Fibroblast of mammary gland (primary cell): ENCODE data around the gene BIN1.

Source experiments
- DNase-seq: peaks from one replicate; pipeline ENCODE4 v3.0.0-alpha.2; 2010; ENCODE audit warnings: low read depth
- H3K4me3 ChIP-seq: 2 replicates; pipeline ENCODE4 v1.5.1; 2011; ENCODE audit warnings: low read depth, mild to moderate bottlenecking, low read length, moderate library complexity; ENCODE audit not compliant: control insufficient read depth
- TF ChIP-seq, protein P1 (sequence below): conservative IDR thresholded peaks from 2 replicates; pipeline ENCODE4 v1.5.1; 2011; ENCODE audit warnings: low read depth, low read length, inconsistent platforms; ENCODE audit not compliant: control insufficient read depth, insufficient read depth

The BIN1 gene

DNA sequence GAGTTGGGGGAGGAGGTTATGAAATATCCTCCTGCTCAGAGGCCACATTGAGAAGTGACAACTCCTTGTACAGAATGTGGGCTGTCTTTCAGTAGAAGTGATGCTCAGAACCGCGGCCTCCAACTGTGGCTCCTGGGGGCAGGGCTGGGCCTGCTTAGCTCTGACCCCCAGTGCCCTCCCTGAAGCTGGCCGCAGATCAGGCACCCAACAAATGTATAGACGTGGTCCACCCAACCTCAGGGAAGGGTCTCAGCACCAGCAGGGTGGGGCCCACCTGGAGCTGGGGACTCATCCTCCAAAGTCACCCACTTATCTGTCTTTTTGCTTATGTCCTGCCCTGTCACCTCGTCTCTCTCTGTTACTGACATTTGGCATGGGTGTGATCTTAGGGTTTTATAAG is 11.1 kb upstream of the BIN1 start:
- no peak for DNase-seq
- TF ChIP-seq, protein P1, sequence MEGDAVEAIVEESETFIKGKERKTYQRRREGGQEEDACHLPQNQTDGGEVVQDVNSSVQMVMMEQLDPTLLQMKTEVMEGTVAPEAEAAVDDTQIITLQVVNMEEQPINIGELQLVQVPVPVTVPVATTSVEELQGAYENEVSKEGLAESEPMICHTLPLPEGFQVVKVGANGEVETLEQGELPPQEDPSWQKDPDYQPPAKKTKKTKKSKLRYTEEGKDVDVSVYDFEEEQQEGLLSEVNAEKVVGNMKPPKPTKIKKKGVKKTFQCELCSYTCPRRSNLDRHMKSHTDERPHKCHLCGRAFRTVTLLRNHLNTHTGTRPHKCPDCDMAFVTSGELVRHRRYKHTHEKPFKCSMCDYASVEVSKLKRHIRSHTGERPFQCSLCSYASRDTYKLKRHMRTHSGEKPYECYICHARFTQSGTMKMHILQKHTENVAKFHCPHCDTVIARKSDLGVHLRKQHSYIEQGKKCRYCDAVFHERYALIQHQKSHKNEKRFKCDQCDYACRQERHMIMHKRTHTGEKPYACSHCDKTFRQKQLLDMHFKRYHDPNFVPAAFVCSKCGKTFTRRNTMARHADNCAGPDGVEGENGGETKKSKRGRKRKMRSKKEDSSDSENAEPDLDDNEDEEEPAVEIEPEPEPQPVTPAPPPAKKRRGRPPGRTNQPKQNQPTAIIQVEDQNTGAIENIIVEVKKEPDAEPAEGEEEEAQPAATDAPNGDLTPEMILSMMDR: no peak
- no peak overlapping the region for H3K4me3 ChIP-seq

DNA sequence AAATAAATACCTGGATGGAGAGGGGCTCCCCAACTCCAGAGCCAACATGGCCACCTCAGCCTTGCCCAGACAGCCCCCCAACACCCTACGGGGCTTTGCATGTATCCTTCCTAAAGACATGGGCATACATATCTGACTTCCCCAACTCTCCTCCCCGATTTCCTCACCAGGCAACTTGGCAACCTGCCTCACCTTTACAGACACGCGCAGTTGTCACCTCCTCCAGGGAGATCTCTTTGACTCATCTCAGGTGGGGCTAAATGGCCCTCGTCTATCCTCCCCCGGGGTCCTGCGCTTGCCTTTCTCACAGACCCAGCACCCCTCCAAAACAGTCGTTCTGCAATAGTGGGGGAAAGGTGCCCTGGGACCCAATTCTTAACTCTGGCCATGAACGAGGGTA is 10.6 kb upstream of the BIN1 start:
- TF ChIP-seq, protein P1: no peak
- no peak overlapping the region for H3K4me3 ChIP-seq
- no peak for DNase-seq

DNA sequence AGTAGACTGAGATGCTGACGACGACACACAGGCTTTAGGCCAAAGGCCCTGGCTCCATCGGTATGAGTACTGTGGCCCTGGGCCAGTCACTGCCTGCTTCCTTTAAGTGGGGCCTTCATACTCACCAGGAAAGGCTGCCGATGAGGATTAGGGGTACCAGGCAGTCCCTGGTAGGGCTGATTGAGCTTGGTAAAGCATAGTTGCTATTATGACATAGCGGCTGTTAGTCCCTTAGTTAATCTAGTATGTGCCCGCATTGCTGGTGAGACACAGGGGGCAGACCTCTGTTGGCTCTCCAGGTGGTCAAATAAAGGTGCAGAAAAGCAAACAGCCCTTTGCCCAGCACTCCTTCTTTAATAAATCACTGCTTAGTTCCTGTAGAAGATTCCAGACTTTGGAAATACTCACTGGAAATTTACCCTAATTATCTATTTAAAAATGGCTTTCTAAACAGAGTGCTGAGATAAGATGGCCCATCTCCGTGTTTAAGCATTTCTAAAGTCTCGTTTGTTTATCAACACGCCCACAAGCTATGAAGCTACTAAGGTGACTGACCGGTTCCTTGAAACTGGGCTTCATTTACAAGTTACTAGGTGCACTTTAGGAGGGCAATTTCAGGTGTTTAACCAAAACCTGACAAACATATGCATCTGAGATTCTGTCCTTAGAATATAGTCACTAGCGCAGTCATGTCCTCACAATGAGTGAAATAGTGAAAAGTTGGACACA is 8.7 kb upstream of the BIN1 start:
- no peak overlapping the region for H3K4me3 ChIP-seq
- no peak for DNase-seq
- TF ChIP-seq, protein P1: no peak

DNA sequence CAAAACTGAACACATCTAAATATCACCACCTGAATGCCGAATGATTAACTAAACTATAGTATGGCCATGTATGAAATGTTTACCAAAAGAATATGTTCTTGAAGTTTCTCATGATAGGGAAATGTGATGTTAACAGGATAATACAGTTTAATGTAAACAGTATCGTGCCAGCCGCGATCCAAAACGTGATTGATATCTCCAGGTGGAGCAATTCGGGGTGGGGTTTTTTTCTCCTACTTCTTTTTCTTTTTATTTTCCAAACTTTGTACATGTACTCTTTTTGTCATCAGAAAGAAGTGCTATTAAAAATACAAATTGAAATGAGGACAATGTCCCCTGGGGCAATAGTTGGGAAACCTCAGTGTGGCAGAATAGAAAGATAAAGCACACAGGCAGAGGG is 4.0 kb upstream of the BIN1 start:
- no peak overlapping the region for H3K4me3 ChIP-seq
- no peak for DNase-seq
- TF ChIP-seq, protein P1: no peak

DNA sequence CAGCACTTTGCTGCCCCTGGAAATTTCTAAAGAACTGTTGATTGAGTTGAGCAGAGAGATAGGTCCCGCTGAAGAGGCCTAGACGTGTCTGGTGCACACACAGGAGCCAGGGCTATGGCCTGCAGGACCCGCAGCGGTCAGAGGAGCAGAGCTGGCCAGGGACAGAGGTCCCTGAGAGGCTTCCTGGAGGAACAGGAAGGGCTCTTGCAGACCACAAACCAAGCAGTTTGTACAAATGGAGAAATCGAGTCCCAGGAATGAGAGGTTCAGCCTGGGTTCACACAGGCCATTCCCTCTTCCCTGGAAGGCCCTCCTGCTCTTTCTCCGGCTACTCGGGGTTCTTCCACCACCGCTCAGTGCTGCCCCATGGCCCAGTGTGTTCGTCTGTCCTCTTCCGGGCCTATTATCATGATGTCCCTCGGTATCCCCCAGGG is 1.2 kb upstream of the BIN1 start:
- no peak for DNase-seq
- no peak overlapping the region for H3K4me3 ChIP-seq
- TF ChIP-seq, protein P1: no peak

DNA sequence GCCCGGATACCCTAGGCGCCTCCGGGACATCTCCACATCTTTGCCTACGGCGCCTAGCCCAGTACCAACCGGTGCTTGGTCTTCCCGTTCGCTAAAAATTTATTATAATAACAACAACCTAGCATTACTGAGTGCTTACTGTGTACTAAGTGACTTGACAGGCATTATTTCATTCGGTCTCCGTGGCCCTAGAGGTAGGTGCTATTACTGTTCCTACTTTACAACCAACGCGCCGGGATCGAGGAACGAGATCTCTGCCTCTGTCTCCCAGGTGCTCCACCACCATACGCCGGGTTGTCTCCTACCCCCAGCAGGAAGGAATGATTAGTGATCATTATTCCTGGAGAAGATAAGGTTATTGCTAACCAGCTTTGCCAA is 657 bp upstream of the BIN1 start:
- H3K4me3 ChIP-seq: peak overlapping the region; percentile 77
- peak; percentile 25 for DNase-seq
- TF ChIP-seq, protein P1: no peak
